Mesenchymal stem cell (in vitro differentiated cells and primary cell): ENCODE measurements around the gene MAP4K4. TPM values are rescaled to one million over a fixed set of nuclear protein-coding genes. Genes with fewer than 3 reads are reported as not detected.
A peak's percentile ranks its signal among the peaks of the same experiment; 100 is the strongest.

ENCODE experiments used
- DNase-seq: peaks from one replicate; pipeline ENCODE4 v3.0.0-alpha.2; 2013
- H2AFZ ChIP-seq: one replicate; pipeline ENCODE4 v1.6.1; 2013; ENCODE audit warnings: low read depth, mild to moderate bottlenecking, control low read depth, inconsistent platforms, low read length, moderate library complexity
- H2AK5ac ChIP-seq: 2 replicates; pipeline ENCODE4 v1.6.1; 2013; ENCODE audit warnings: low read length, moderate library complexity, mild to moderate bottlenecking, inconsistent platforms; ENCODE audit not compliant: severe bottlenecking
- H2BK120ac ChIP-seq: one replicate; pipeline ENCODE4 v1.6.1; 2013; ENCODE audit warnings: low read depth, mild to moderate bottlenecking, inconsistent platforms, low read length, moderate library complexity
- H2BK12ac ChIP-seq, 2 experiments: one replicate each; pipeline ENCODE4 v1.6.1; 2013; ENCODE audit warnings: inconsistent platforms in 2 of 2, low read length in 2 of 2, mild to moderate bottlenecking in 2 of 2, moderate library complexity in 2 of 2, control low read depth in 1 of 2
- H2BK15ac ChIP-seq: one replicate; pipeline ENCODE4 v1.6.1; 2013; ENCODE audit warnings: mild to moderate bottlenecking, low read depth, inconsistent platforms; ENCODE audit not compliant: poor library complexity, severe bottlenecking
- H2BK5ac ChIP-seq: 2 replicates; pipeline ENCODE4 v1.6.1; 2013; ENCODE audit warnings: low read depth, mild to moderate bottlenecking, low read length, control low read depth, inconsistent platforms; ENCODE audit not compliant: poor library complexity, severe bottlenecking
- H3K14ac ChIP-seq, 2 experiments: one replicate each; pipeline ENCODE4 v1.6.1; 2013; ENCODE audit warnings: inconsistent platforms in 2 of 2, low read length in 2 of 2, control low read depth in 1 of 2, mild to moderate bottlenecking in 1 of 2, moderate library complexity in 1 of 2
- H3K18ac ChIP-seq, 2 experiments: one replicate each; pipeline ENCODE4 v1.6.1; 2013; ENCODE audit warnings: inconsistent platforms in 2 of 2, low read length in 2 of 2, control low read depth in 1 of 2, low read depth in 1 of 2, mild to moderate bottlenecking in 1 of 2
- H3K23ac ChIP-seq, 2 experiments: one replicate each; pipeline ENCODE4 v1.6.1; 2013; ENCODE audit warnings: inconsistent platforms in 2 of 2, low read length in 2 of 2, mild to moderate bottlenecking in 2 of 2, moderate library complexity in 2 of 2, control low read depth in 1 of 2
- H3K27ac ChIP-seq: 2 replicates; pipeline ENCODE4 v1.5.1; 2013; ENCODE audit warnings: mild to moderate bottlenecking, moderate library complexity, low read length, control low read depth, inconsistent platforms; ENCODE audit not compliant: poor library complexity, severe bottlenecking
- H3K27me3 ChIP-seq, 2 experiments: 2 replicates each; pipeline versions ENCODE4 v1.6.1 to v1.7.0; 2013; ENCODE audit warnings: low read length in 2 of 2, mild to moderate bottlenecking in 2 of 2, moderate library complexity in 2 of 2, control low read depth in 1 of 2, inconsistent platforms in 1 of 2; ENCODE audit not compliant: control insufficient read depth in 1 of 2, insufficient read depth in 1 of 2
- H3K36me3 ChIP-seq, 2 experiments: 2 replicates each; pipeline versions ENCODE4 v1.6.1 to v1.7.0; 2013; ENCODE audit warnings: low read length in 2 of 2, control low read depth in 1 of 2, inconsistent platforms in 1 of 2, low read depth in 1 of 2, mild to moderate bottlenecking in 1 of 2; ENCODE audit not compliant: insufficient read depth in 2 of 2, control insufficient read depth in 1 of 2
- H3K4ac ChIP-seq, 2 experiments: one replicate each; pipeline ENCODE4 v1.6.1; 2013; ENCODE audit warnings: inconsistent platforms in 2 of 2, low read length in 2 of 2, mild to moderate bottlenecking in 2 of 2, moderate library complexity in 2 of 2, control low read depth in 1 of 2, low read depth in 1 of 2
- H3K4me1 ChIP-seq: 2 replicates; pipeline ENCODE4 v1.6.1; 2013; ENCODE audit warnings: low read depth, low read length, control low read depth; ENCODE audit not compliant: control insufficient read depth, insufficient read depth
- H3K4me2 ChIP-seq: 2 replicates; pipeline ENCODE4 v1.6.1; 2013; ENCODE audit warnings: low read length, mild to moderate bottlenecking, inconsistent platforms; ENCODE audit not compliant: poor library complexity, severe bottlenecking
- H3K4me3 ChIP-seq, 2 experiments: 2 replicates each; pipeline versions ENCODE4 v1.5.1 to v1.7.0; 2013; ENCODE audit warnings: low read length in 2 of 2, mild to moderate bottlenecking in 2 of 2, control low read depth in 1 of 2, low read depth in 1 of 2; ENCODE audit not compliant: insufficient read depth in 1 of 2
- H3K79me1 ChIP-seq: replicated peaks from 2 replicates; pipeline ENCODE4 v1.6.1; 2013; ENCODE audit warnings: mild to moderate bottlenecking, control low read depth, low read length, inconsistent platforms; ENCODE audit not compliant: poor library complexity, severe bottlenecking
- H3K9ac ChIP-seq: 2 replicates; pipeline ENCODE4 v1.7.0; 2013; ENCODE audit warnings: mild to moderate bottlenecking, low read length, moderate library complexity
- H3K9me3 ChIP-seq: 2 replicates; pipeline ENCODE4 v1.7.0; 2013; ENCODE audit warnings: mild to moderate bottlenecking, low read length; ENCODE audit not compliant: control insufficient read depth
- H4K8ac ChIP-seq: one replicate; pipeline ENCODE4 v1.6.1; 2013; ENCODE audit warnings: inconsistent platforms, mild to moderate bottlenecking, low read length, moderate library complexity
- H4K91ac ChIP-seq: one replicate; pipeline ENCODE4 v1.6.1; 2013; ENCODE audit warnings: mild to moderate bottlenecking, low read length, inconsistent platforms
- WGBS: methylation state at CpG from one replicate; pipeline ENCODE4 v1.1.7; 2013; ENCODE audit warnings: mixed read lengths; 5-methylcytosine and 5-hydroxymethylcytosine counted together
- polyA plus RNA-seq, 2 experiments: library from polyadenylated mRNA; stranded (reverse); fragments of 200-250 nt; gene quantifications; one replicate each; pipeline ENCODE4 v1.2.3, GENCODE V29; 2013

The MAP4K4 gene
- 135 TPM for polyA plus RNA-seq (2013, experiment 1 of 2)
- 130 TPM for polyA plus RNA-seq (2013, experiment 2 of 2)

DNA sequence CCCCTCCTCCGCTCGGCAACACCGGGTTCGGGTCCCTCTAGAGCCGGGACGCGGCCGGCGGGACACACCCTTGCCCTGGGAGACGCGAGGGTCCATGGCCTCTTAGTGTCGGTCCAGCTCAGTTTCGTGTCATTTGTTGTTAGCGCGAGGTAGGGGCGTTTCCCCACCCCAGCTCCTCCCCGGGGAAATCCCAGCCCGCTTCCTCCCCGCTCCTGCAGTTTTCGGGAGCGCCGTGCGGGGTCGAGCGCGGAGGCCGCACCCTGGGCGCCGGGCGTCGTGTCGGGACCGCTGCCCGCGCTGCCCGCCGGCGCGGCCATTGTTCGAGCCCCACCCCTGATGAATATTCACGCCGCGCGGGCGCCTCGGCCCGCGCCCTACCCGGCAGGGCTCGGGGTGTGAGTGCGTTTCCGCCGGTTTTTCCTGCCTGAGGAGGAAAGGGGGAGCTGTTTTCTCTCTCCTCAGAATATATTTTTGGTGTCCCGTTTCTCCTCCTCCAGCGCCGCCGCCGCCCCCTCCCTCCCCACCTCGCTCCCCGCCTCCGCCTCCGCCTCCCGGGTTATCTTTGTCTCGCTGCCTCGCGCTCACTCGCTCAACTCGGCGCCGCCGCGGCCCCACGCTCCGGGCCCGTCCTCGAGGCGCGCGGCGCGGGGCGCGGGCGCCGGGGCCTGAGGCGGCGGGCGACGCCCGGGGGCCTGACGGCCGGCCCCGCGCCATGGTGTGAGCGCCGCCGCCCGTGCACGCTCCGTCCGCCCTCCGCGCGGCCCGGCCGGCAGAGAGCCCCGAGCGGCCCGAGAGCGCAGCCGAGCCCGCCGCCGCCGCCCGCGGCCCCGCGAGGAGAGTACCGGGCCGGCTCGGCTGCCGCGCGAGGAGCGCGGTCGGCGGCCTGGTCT is at the start of gene MAP4K4:
TSS of gene MAP4K4 (plus strand) at position 584 of the 890 bp plus-strand sequence. CDS start 374 bp downstream, outside the sequence.
- peak within 1 kb of the TSS; percentile 35 for H2AK5ac ChIP-seq

DNA sequence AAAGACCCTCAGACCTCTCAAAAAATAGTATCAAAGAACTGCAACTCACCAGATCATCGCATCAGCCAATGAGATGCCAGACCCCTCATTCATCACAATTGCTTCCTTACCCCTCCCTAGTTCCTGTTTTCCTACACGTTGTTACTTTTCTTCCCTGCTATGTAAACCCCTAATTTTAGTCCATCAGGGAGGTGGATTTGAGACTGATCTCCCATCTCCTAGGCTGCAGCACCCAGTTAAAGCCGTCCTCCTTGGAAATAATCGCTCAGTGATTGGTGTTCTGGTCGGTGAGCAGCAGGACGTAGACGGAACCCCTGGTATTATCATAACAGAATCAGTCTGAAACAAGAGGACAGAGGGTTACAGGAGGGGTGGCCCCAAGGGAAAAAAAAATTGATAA is 44.0 kb upstream of the MAP4K4 start:
- H3K79me1 ChIP-seq, result no peaks in the 10 kb centered on the region
- H2BK15ac ChIP-seq, result no peak overlapping the region
- H4K91ac ChIP-seq, result no peak overlapping the region
- H3K18ac ChIP-seq, result peak overlapping the region in 1 of 2 experiments; percentile 5
- no peak for DNase-seq
- no peak overlapping the region for H3K4me2 ChIP-seq
- H2BK5ac ChIP-seq, result no peak overlapping the region
- no peak overlapping the region for H3K9ac ChIP-seq
- H2AK5ac ChIP-seq, result no peak overlapping the region
- no peaks in the 10 kb centered on the region for H3K9me3 ChIP-seq
- H3K27ac ChIP-seq, result no peak overlapping the region
- H4K8ac ChIP-seq, result no peak overlapping the region
- no peak overlapping the region for H3K4ac ChIP-seq
- no peak overlapping the region for H3K4me3 ChIP-seq
- no peaks in the 10 kb centered on the region for H3K4me1 ChIP-seq
- H2BK120ac ChIP-seq, result no peak overlapping the region
- H3K27me3 ChIP-seq, result no peaks in the 10 kb centered on the region
- H3K23ac ChIP-seq, result no peak overlapping the region
- WGBS, result 84% methylated on average over 7 of the region's 7 CpGs
- no peak overlapping the region for H2BK12ac ChIP-seq
- H3K36me3 ChIP-seq, result no peaks in the 10 kb centered on the region
- H2AFZ ChIP-seq, result no peak overlapping the region
- no peak overlapping the region for H3K14ac ChIP-seq

More for the DNA sequence above, at the start of gene MAP4K4:
- no peaks in the 10 kb centered on the region for H3K27me3 ChIP-seq
- peak within 1 kb of the TSS; percentile 97 for H3K9ac ChIP-seq
- H3K36me3 ChIP-seq, result peaks cover 0 to 33% of the 10 kb centered on the region in 2 experiments
- H3K79me1 ChIP-seq, result no peaks in the 10 kb centered on the region
- peak within 1 kb of the TSS; percentile 69 for H2BK5ac ChIP-seq
- H4K91ac ChIP-seq, result peak within 1 kb of the TSS; percentile 97
- peak within 1 kb of the TSS; percentile 90 for H2BK120ac ChIP-seq
- no peaks in the 10 kb centered on the region for H3K9me3 ChIP-seq
- peak within 1 kb of the TSS; percentile 34 for H3K27ac ChIP-seq
- under 1% methylated on average over 79 of the region's 129 CpGs for WGBS
- peak within 1 kb of the TSS; percentile 80 for H3K4me2 ChIP-seq
- H4K8ac ChIP-seq, result peak within 1 kb of the TSS; percentile 99
- peak within 1 kb of the TSS; percentile 68 to 78 for H3K23ac ChIP-seq
- H3K4ac ChIP-seq, result peak within 1 kb of the TSS; percentile 96 to 98
- DNase-seq, result peak; percentile 82
- H3K4me3 ChIP-seq, result peak within 1 kb of the TSS; percentile 74 to 94
- H2BK15ac ChIP-seq, result peak within 1 kb of the TSS; percentile 91
- peak within 1 kb of the TSS; percentile 87 to 94 for H3K14ac ChIP-seq
- peaks cover 3% of the 10 kb centered on the region for H3K4me1 ChIP-seq
- peak within 1 kb of the TSS; percentile 81 to 97 for H3K18ac ChIP-seq
- peak within 1 kb of the TSS; percentile 31 to 83 for H2BK12ac ChIP-seq
- peak within 1 kb of the TSS; percentile 78 for H2AFZ ChIP-seq

DNA sequence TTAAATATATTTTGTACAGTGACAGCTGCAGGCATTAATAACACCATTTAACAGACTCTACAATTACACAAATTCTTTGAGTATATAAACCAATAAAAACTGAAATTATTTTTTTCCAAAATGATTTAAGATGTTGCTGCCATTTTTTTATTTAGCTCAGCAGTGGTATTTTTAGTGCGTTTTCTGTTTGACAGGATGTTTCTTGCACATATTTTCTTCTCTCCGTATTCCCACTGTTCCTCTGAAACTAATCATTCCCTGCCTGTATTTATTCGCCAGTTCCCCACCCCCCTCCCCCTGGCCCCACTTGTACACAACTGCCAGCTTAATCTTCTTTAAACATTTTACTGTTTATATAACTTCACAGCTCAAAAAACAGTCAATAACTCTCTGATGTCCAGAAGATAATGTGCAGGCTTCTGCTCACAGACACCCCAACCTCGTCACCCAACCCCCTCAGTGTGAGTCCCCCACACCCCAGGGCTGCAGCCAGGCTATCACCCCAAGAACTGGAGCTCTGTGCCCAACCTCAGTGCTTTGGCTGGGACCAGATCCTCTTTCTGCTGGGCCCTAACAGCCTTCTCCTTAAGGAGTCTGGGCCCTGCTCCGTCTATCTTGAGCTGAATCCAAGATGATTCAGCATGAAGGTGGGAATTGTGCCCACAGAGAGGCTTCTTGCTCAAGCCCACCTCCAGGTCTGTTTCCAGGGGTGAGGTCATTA is 41.6 kb upstream of the MAP4K4 start:
- Histone ChIP-seq H2AFZ (no peak overlapping the region), H3K4me1 (no peaks in the 10 kb centered on the region), H3K9ac (peak overlapping the region; percentile 17), H3K4me2 (no peak overlapping the region), H2BK15ac (no peak overlapping the region), H2BK5ac (no peak overlapping the region), H4K8ac (no peak overlapping the region), H3K14ac (no peak overlapping the region), H2AK5ac (no peak overlapping the region), H3K27me3 (no peaks in the 10 kb centered on the region), H3K4me3 (no peak overlapping the region), H3K18ac (no peak overlapping the region), H3K9me3 (no peaks in the 10 kb centered on the region), H2BK120ac (no peak overlapping the region), H4K91ac (no peak overlapping the region), H3K27ac (no peak overlapping the region), H3K79me1 (no peaks in the 10 kb centered on the region), H3K23ac (no peak overlapping the region), H3K36me3 (no peaks in the 10 kb centered on the region), H2BK12ac (peak overlapping the region in 1 of 2 experiments; percentile 25), H3K4ac (no peak overlapping the region)
- peak; percentile 28 for DNase-seq
- WGBS, result 54% methylated on average over 5 of the region's 5 CpGs

DNA sequence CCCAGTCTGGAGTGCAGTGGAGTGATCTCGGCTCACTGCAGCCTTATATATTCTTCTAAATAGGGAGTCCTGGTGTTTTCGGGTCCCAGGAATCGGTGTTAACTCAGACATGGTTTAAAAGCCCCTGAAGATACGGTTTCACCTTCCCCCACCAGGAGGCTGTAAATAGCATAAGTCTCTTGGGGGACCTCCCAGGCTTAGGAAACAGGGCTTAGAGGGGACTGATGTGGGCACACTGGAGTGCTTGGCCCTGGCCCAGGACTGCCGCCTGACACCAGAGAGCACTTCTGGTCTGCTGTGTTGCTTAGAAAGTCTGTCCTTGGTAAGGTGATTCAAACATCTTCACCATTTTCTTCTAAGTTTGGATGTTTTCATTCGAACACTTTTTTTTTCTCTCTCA is 39.7 kb upstream of the MAP4K4 start:
- no peak overlapping the region for H2BK120ac ChIP-seq
- H3K27ac ChIP-seq, result no peak overlapping the region
- H2AFZ ChIP-seq, result no peak overlapping the region
- no peak overlapping the region for H3K23ac ChIP-seq
- no peak overlapping the region for H4K8ac ChIP-seq
- H3K18ac ChIP-seq, result no peak overlapping the region
- H3K4ac ChIP-seq, result no peak overlapping the region
- H3K36me3 ChIP-seq, result no peaks in the 10 kb centered on the region
- WGBS, result 94% methylated on average over 6 of the region's 6 CpGs
- H3K4me1 ChIP-seq, result no peaks in the 10 kb centered on the region
- H3K4me2 ChIP-seq, result no peak overlapping the region
- H3K9me3 ChIP-seq, result no peaks in the 10 kb centered on the region
- no peak overlapping the region for H3K4me3 ChIP-seq
- no peak overlapping the region for H2BK5ac ChIP-seq
- H3K79me1 ChIP-seq, result no peaks in the 10 kb centered on the region
- H3K9ac ChIP-seq, result no peak overlapping the region
- H3K27me3 ChIP-seq, result no peaks in the 10 kb centered on the region
- no peak for DNase-seq
- H2BK15ac ChIP-seq, result no peak overlapping the region
- H2BK12ac ChIP-seq, result no peak overlapping the region
- H2AK5ac ChIP-seq, result no peak overlapping the region
- no peak overlapping the region for H3K14ac ChIP-seq
- H4K91ac ChIP-seq, result no peak overlapping the region
